WTC11 (cell line): ENCODE results near the gene KLHDC4.

Source experiments
- ATF2 ChIP-seq: sonication (generic); formaldehyde crosslinking; IDR thresholded peaks from 2 replicates; pipeline ENCODE4 v1.8.1; 2022; ENCODE audit warnings: low read depth, missing genetic modification reagents, borderline replicate concordance
- CTCF ChIP-seq: fragments of 200-600 bp; IDR thresholded peaks from 2 replicates; pipeline ENCODE4 v1.8.0; 2022; ENCODE audit warnings: antibody characterized with exemption
- ESRRA ChIP-seq: sonication (generic); formaldehyde crosslinking; IDR thresholded peaks from 2 replicates; pipeline ENCODE4 v1.8.1; 2022; ENCODE audit warnings: mild to moderate bottlenecking, missing genetic modification reagents, borderline replicate concordance
- FOXJ3 ChIP-seq: sonication (generic); formaldehyde crosslinking; IDR thresholded peaks from 2 replicates; pipeline ENCODE4 v1.9.0; 2021; ENCODE audit warnings: missing genetic modification reagents, mild to moderate bottlenecking, borderline replicate concordance
- MLX ChIP-seq: sonication (generic); formaldehyde crosslinking; IDR thresholded peaks from 2 replicates; pipeline ENCODE4 v1.8.1; 2023; ENCODE audit warnings: mild to moderate bottlenecking, missing genetic modification reagents, moderate library complexity
- PREB ChIP-seq: sonication (generic); formaldehyde crosslinking; IDR thresholded peaks from 2 replicates; pipeline ENCODE4 v1.8.1; 2022; ENCODE audit warnings: mild to moderate bottlenecking, missing genetic modification reagents, moderate library complexity, borderline replicate concordance
- SP1 ChIP-seq: sonication (generic); formaldehyde crosslinking; conservative IDR thresholded peaks from 2 replicates; pipeline ENCODE4 v1.8.1; 2022; ENCODE audit warnings: missing genetic modification reagents
- TEAD1 ChIP-seq: sonication (generic); formaldehyde crosslinking; IDR thresholded peaks from 2 replicates; pipeline ENCODE4 v1.8.0; 2022; ENCODE audit warnings: mild to moderate bottlenecking, missing genetic modification reagents
- ZBTB43 ChIP-seq: sonication (generic); formaldehyde crosslinking; IDR thresholded peaks from 2 replicates; pipeline ENCODE4 v1.8.1; 2023; ENCODE audit warnings: mild to moderate bottlenecking, missing genetic modification reagents

GRCh38 chr16:87742781-87743490, 22.9 kb downstream of the KLHDC4 start:
- TF ChIP-seq CTCF (no peak), TEAD1 (CRISPR knock-in tag) (no peak), SP1 (CRISPR knock-in tag) (no peak), ESRRA (CRISPR knock-in tag) (no peak), FOXJ3 (CRISPR knock-in tag) (no peak), ATF2 (CRISPR knock-in tag) (no peak), ZBTB43 (CRISPR knock-in tag) (no peak), PREB (no peak), MLX (no peak)
